Cortex of kidney (tissue), 1 donor: ENCODE results near the gene TFRC.
"Not testable (repeated sequence)": the region's sequence is repeated elsewhere in the genome, so short reads cannot be mapped to it uniquely, and the experiment has no call there.

Experiments
- DNase-seq: peaks from one replicate; lab custom pipeline; 2025; lab: John Stamatoyannopoulos, UW

Gene TFRC

DNA sequence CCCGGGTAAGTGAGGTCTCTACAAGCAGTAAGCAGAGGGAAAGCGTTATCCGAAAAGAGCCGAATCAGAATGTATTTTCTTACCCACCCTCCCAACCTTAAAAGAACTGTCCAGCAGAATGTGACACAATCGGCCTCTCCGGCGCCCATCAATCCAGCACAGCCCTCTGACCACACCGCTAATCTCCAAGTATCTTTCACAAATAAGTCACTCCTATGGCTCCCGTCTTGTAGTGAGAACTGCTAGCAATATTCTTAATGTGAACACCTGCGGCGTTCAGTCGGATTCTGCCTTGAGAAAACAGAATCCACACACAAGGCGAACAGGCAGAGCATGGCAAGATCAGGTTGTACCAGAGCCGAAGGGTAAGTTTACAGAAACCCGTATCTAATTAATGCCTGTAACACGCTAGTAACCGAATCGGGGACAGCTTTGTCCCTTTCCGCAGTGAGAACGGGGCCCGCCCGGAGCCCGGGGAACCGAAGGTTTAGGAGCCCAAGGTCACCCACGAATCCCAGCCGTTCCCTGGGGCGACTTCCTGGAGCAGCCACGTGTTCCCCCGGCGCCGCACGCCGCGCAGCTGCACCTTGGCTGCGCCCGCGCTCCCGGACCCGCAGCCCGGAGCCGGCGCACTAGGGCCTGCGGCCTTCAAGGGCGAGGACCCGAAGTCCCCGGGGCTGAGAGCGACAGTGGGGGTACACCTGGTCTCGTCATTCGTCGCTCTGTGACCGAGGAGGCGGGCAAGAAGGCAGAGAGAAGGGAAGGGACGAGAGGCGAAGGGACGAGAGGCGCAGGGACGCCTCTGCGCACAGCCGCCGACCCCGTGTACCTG, 672 bp downstream of the TFRC start:
- DNase-seq = no peak

GRCh38 chr3:196080101-196080846, 1.6 kb downstream of the TFRC start:
- not testable (repeated sequence) for DNase-seq

DNA sequence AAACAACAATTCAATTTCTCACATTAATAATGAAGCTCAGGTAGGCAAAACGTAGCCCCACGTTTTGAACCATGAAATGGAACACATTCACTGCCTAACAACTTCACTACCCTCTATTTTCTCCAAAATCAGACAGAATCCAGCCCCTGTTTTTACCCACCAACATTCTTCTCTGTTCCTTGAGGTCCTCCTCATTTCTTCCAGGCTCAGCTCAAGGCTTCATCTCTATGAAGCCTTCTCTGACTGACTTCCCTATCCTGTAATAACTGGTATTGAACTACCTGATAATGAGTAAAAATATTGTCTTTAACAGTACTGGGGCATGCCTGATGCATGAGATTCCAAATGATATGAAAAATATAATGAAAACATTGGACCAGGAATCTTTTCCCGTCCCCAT, 2.2 kb downstream of the TFRC start:
- DNase-seq = no peak

DNA sequence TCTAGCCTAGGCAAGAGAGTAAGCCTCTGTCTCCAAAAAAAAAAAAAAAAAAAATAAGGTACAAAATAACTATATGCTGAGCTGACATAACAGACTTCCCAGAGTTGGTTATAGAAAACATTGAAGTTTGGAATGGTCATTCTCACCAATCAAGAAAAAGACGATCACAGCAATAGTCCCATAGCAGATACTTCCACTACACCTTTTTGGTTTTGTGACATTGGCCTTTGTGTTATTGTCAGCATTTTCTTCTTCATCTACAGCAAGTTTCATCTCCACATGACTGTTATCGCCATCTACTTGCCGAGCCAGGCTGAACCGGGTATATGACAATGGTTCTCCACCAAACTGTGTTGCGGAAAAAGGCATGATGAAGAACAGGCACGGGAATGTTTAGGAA, 6.9 kb downstream of the TFRC start:
- DNase-seq = no peak

- DNase-seq = no peak
Observed at GRCh38 chr3:196073255-196073753, 8.6 kb downstream of the TFRC start.

DNA sequence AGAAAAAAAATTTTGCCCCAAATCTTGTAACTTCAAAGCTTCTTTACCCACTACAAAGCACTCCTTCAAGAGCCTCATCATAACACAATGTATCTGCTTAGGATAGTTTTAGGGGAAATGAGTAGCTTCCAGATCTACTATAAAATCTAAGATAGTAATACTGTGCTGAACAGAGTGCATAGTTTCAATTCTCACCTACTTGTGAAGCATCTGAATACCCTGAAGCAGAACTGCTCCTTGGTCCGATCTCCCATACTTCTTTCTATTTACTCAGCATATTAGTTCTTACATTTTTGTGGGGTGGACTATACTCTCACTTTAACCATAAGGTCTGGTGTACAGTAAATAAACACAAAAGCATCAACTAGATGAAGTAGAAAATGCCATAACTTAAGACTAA, 9.6 kb downstream of the TFRC start:
- DNase-seq = no peak

DNA sequence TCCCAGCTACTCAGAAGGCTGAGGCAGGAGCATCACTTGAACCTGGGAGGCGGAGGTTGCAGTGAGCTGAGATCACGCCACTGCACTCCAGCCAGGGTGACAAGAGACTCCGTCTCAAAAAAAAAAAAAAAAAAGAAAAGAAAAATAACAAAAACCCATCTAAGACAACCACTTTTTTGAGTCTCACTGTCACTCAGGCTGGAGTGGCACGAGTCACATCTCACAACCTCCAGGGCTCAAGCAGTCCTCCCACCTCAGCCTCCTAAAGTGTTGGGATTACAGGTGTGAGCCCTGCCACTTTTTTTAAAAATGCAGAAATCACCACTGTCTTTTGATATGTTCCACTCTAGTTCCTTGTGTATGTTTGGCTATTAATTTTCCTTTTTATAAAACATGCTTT, 13.1 kb downstream of the TFRC start:
- DNase-seq = not testable (repeated sequence)

DNA sequence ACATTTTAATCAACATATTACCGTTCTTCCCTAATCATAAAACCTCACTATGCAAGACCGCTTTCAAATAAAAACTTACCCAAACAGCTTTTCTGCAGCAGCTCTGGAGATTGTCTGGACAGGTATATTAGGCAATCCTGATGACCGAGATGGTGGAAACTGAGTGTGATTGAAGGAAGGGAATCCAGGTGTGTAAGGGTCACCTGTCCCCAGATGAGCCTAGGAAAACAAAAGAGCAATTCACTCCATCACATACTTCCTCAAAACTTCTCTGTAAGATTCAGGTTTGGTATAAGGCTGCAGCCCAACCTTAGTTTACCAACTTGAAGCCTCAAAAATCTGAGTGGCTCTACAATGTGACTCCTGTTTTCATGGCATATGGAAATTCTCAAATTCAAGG, 14.5 kb downstream of the TFRC start:
- DNase-seq = no peak

DNA sequence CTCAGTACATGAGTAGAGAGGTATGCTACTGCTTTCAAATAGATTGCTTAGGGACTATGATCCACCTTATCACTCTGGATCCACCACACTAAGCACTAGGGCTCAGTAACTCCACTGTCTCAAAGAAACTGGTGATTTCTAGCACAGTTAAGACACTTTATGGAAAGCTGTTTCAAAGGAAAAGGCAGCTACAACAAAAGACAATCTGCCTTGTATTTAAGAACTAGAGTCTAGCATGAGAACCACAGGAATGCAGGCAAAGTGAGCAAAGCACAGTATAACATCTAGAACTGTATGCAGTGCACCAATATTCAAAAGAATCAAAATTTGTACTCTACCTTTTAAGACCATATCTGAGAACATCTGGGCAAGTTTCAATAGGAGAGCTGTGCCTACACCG, 17.9 kb downstream of the TFRC start:
- DNase-seq = no peak

DNA sequence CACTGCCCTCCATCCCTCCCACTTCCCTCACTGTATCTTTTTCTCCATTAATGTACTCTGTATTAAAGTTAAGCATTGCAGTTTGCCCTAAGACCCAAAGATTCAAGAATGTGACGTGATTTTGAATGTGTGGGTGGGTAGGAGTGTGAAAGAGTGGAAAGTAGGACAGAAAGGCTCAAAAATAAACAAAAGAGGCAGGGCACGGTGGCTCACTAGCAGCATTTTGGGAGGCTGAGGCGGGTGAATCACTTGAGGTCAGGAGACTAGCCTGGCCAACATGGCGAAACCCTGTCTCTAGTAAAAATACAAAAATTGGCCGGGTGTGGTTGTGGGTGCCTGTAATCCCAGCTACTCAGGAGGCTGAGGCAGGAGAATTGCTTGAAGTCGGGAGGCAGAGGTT, 18.4 kb downstream of the TFRC start:
- DNase-seq = no peak

DNA sequence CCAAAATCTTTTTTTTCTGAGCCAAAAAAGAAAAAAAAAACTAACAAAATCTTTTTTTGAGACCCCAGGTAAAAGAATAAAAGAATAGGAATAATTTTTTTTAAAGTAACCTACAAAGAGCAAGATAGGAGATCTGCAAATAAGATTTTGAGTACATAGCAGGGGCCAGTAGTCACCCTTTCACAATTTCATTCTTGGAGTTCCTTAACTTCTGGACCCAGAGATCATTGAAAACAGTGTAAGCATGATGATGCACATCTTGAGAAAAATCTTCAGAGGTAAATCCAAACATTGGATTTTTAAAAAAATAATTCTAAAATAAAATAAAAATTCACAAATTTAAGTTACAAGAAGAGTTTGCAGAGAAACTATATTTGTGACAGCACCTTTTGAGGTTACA, 18.8 kb downstream of the TFRC start:
- DNase-seq = no peak

DNA sequence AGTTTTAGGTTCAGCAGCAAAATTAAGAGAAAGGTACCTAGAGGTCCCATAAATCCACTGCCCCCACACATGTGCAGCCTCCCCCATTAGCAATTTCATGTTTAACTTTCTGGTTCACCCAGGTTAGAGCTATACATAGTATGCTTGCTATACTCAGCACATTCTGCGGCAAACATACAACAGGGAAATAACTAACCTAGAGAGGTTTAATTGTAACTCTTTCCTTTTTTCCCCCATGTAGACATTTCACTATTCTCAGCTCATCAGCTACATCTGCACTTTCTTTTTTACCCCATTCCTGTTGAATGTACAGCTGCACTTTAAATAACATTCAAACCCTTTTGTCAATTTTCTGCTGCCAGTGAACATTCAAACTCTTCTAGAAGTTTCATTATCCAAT, 21.1 kb downstream of the TFRC start:
- DNase-seq = no peak

- no peak for DNase-seq
Observed at GRCh38 chr3:196057760-196058331, 24.0 kb downstream of the TFRC start.

GRCh38 chr3:196056371-196056770, 25.5 kb downstream of the TFRC start:
- not testable (repeated sequence) for DNase-seq

- no peak for DNase-seq
Observed at GRCh38 chr3:196055683-196056270, 26.1 kb downstream of the TFRC start.

DNA sequence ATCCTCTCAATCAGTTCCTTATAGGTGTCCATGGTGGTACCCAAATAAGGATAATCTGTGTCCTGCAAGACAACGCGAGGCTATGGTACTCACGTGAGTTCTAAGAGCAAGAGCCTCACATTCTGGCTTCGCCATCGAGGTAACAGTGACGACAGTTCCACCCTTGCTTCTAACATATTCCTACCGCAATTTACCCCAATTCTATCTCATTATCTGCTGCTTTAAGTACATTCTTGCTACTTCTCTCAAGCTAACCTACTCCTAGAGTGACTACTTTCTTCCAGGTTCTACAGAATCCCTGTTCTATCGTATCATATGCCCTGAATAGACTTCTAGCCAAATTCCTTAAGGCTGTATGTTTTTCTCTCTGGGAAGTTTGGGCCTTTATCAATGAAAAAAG, 26.6 kb downstream of the TFRC start:
- DNase-seq = no peak

- no peak for DNase-seq
Observed at GRCh38 chr3:196054661-196055060, 27.2 kb downstream of the TFRC start.

DNA sequence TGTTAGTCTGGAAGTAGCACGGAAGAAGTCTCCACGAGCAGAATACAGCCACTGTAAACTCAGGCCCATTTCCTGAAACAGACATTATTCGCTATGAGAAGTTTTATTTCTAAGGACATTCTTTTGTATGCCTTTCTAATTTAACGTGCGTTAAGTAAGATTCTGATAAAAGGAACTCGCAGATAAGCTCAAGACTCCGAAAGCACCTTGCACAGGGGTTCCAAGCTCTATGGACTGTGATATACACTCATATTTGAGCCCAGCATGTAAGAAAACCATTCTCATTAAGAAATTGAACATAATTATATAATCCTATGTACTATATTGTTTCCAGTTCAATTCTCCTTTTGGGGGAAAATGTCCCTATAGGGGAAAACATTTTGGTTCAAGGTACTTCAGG, 28.4 kb downstream of the TFRC start:
- DNase-seq = no peak

GRCh38 chr3:196051282-196052076, 30.4 kb downstream of the TFRC start:
- DNase-seq = no peak

GRCh38 chr3:196050597-196050996, 31.3 kb downstream of the TFRC start:
- DNase-seq = no peak

DNA sequence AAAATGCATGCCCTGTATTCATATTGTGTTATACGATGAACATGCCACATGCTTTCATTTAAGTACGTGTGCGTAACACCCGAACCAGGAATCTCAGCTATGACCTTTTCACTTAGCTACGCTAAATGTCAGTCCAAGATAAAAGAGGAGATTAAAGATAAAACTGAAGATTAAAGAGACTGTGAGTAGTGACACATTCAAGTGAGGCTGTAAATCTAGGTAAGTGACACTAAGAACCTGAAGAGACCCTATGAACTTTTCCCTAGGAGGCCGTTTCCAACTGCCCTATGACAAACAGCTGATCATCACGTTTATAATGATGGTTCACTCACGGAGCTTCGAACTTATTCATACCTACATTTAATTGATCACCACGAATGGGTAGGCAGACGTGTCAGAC, 32.2 kb downstream of the TFRC start:
- DNase-seq = no peak
